ENCODE results near the gene LHX6.

DNA sequence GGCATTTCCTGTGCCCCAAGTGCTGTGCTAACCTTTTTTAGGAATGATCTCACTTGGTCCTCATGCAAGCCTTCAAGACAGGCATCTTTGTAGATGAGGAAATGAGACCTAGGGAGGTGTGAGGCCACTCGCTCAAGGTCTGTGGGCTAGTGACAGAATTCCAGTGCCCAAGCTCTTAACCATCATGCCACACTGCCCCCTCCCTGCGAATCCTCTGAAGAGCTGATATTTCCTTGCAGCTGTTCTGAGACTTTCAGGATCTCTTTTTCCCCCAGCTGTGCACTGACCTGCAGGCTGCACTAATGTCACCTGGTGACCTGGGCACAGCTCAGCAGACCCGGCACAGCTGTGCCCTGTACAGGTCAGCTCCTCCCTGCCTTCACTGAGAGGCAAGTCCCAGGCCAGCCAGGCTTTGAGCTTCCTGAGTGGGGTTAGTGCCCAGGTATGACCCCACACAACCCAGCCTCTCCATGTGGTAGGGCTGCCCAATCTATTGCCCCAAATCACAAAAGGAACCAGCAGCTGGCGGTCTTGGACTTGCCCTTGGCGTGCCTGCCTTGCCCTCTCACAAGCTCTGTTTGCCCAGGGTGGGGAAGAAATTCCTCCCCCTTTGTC, 36.4 kb downstream of the LHX6 start:
- TF ChIP-seq, protein P1, sequence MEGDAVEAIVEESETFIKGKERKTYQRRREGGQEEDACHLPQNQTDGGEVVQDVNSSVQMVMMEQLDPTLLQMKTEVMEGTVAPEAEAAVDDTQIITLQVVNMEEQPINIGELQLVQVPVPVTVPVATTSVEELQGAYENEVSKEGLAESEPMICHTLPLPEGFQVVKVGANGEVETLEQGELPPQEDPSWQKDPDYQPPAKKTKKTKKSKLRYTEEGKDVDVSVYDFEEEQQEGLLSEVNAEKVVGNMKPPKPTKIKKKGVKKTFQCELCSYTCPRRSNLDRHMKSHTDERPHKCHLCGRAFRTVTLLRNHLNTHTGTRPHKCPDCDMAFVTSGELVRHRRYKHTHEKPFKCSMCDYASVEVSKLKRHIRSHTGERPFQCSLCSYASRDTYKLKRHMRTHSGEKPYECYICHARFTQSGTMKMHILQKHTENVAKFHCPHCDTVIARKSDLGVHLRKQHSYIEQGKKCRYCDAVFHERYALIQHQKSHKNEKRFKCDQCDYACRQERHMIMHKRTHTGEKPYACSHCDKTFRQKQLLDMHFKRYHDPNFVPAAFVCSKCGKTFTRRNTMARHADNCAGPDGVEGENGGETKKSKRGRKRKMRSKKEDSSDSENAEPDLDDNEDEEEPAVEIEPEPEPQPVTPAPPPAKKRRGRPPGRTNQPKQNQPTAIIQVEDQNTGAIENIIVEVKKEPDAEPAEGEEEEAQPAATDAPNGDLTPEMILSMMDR (conservative IDR thresholded peaks at IDR 0.05), result no peak
- TF ChIP-seq ZFX (IDR thresholded peaks at IDR 0.05), result no peak
